Measurements from ENCODE around the gene HMCN2.

Gene HMCN2, protein sequence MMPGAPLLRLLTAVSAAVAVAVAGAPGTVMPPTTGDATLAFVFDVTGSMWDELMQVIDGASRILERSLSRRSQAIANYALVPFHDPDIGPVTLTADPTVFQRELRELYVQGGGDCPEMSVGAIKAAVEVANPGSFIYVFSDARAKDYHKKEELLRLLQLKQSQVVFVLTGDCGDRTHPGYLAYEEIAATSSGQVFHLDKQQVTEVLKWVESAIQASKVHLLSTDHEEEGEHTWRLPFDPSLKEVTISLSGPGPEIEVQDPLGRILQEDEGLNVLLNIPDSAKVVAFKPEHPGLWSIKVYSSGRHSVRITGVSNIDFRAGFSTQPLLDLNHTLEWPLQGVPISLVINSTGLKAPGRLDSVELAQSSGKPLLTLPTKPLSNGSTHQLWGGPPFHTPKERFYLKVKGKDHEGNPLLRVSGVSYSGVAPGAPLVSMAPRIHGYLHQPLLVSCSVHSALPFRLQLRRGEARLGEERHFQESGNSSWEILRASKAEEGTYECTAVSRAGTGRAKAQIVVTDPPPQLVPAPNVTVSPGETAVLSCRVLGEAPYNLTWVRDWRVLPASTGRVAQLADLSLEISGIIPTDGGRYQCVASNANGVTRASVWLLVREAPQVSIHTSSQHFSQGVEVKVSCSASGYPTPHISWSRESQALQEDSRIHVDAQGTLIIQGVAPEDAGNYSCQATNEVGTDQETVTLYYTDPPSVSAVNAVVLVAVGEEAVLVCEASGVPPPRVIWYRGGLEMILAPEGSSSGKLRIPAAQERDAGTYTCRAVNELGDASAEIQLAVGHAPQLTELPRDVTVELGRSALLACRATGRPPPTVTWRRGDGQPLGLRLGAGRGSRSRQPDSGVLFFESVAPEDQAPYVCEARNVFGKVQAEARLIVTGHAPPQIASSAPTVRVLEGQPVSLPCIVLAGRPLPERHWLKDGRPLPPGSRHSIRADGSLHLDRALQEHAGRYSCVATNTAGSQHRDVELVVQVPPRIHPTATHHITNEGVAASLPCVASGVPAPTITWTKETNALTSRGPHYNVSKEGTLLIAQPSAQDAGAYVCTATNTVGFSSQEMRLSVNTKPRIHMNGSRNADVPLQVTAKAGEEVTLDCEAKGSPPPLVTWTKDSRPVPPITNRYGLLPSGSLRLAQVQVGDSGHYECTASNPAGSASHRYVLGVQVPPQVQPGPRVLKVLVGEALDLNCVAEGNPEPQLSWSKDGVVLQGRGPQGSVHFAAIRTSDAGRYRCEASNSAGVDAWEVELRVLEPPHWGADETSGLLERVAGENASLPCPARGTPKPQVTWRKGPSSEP (N-terminal part only)

DNA sequence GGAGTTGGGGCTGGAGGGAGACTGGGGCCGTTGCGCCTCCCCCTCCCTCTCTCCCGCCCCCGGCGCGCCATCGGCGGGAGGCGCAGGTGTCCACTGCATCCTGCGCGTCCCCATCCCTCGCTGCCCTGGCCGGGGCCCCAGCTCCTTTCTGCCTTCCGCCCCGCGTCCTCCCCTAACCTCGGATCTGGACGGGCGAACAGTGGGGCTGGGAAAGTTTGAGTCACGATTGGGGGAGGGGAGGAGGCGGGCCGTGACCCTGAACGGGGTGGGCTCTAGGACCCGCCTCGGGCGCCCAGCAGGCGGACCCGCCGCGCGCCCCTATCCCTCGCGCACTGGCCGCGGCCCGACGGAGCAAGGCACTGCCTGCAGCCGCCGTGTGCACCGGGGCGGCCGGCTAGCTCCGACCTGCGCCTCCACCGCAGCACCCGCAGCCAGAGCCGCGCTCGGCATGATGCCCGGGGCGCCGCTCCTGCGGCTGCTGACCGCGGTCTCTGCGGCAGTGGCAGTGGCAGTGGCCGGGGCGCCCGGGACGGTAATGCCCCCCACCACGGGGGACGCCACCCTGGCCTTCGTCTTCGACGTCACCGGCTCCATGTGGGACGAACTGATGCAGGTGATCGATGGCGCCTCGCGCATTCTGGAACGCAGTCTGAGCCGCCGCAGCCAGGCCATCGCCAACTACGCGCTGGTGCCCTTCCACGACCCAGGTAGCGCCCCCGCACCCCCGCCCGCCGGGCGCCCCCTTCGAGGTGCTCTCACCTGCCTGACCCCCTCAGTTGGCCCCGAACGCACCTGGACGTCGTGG is at the start of gene HMCN2:
TSS of gene HMCN2 (plus strand) at position 330 of the 805 bp plus-strand sequence. CDS start at position 449, 119 bp downstream.
- peak in 2 of 42 donors; percentile 12 to 29 for DNase-seq
- intact Hi-C loops (cut with DNase I), result no loop called here

DNA sequence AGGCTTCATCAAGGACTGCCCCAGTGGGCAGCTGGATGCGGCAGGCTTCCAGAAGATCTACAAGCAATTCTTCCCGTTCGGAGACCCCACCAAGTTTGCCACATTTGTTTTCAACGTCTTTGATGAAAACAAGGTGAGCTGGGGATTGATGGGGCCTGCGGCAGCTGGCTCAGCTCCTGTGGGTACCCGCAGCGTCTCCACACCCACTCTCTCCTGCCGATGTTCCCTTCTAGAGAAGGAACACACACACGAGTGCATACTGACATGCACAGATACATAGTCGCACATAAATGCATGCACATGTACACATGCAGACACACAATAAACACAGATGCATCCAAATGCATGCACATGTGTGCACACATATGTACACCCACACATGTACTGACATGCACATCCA is 47.7 kb upstream of the HMCN2 start:
- peak in 3 of 42 donors; percentile 42 to 64 (median 51) for DNase-seq

DNA sequence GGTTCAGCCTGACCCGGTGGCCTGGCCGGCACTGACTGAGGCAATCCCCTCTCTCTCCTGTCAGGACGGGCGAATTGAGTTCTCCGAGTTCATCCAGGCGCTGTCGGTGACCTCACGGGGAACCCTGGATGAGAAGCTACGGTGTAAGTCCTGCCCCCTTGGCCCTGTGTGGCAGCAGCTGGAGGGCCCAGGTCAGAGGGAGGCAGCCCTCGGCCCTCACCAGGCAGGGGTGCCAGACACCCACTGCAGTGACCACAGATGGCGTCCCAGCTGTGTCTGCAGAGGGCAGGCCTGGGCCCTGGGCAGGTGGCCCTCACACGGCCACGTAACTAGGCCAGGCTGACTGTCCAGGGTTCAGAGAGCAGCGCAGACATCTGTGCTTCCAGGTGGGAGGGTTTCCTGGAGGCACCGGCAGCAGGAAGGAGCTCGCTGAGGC is 45.9 kb upstream of the HMCN2 start:
- intact Hi-C loops (cut with DNase I), result no loop called here
- DNase-seq, result no peak

More for the DNA sequence above, 47.7 kb upstream of the HMCN2 start:
- intact Hi-C loops (cut with DNase I), result no loop called here

DNA sequence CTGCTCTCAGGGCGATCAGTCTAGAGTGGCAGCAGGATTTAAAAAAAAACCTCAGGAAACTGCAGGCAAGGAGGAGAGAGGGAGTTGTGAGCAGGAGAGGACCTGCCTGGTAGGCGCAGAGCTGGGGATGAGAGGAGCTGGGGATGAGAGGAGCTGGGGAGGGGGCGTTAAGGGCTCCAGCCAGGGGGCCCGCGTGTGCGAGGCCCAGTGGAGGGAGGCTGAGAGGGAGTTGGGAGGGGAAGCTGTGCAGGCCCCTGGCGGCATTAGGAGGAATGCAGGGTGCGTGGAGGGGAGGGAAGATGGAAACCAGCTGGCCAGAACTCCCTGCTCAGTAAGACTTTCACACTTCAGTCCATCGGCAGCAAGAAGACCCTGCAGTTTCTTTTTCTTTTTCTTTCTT is 45.2 kb upstream of the HMCN2 start:
- DNase-seq, result no peak
- intact Hi-C loops (cut with DNase I), result no loop called here

DNA sequence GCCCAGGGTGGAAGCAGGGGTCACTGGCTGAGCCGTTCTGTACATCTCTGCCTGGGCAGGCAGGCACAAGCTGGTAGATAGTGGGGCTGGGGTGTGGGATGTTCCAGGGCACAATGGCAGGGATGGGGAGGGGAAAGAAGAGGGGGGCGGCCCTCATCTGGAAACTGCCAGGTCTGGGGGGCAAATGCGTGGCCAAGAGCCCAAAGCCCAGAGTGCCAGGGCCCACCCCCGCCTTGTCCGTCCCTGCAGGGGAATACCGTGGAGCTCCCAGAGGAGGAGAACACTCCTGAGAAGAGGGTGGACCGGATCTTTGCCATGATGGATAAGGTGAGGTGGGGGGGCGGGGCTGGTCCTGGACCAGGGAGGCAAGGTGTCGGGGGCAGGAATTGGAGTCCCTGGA is 42.7 kb upstream of the HMCN2 start:
- intact Hi-C loops (cut with DNase I), result no loop called here
- DNase-seq, result no peak

DNA sequence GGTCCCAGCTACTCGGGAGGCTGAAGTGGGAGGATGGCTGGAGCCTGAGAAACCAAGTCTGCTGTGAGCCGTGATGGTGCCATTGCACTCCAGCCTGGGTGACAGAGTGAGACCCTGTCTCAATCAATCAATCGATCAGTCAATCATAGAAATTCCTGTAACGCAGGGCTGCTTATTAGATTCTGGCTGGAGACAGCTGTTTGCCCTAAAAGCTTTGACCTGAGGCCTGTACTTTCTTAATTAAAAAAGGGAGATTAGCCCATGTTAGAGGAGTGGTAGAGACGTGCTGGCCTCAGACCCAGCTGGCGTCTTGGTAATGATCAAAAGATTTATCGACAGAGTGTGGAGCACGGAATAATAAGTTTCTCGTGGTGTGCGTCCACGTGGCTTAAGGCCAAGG is 40.5 kb upstream of the HMCN2 start:
- DNase-seq, result no peak

DNA sequence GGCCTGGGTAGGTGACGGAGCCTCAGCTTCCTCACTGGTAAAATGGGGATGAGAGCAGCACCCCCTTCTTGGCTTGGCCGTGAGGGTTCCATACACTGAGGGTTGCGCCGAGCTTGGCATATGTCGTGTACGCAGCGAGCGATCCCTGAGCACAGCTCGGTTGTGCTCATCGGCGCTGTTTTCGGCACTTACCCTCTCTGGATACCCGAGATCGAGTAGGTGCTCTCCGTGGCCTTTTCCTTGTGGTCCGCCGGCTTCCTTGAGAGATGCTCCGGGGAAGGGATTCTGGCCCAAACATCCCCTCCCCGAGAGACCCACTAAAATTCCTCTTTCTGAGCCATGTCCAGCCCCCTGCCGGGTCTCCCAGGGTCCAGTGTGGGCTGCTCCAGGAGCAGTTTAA is 40.0 kb upstream of the HMCN2 start:
- no peak for DNase-seq
- intact Hi-C loops (cut with DNase I), result no loop called here

More for the DNA sequence above, 40.5 kb upstream of the HMCN2 start:
- intact Hi-C loops (cut with DNase I), result no loop called here

DNA sequence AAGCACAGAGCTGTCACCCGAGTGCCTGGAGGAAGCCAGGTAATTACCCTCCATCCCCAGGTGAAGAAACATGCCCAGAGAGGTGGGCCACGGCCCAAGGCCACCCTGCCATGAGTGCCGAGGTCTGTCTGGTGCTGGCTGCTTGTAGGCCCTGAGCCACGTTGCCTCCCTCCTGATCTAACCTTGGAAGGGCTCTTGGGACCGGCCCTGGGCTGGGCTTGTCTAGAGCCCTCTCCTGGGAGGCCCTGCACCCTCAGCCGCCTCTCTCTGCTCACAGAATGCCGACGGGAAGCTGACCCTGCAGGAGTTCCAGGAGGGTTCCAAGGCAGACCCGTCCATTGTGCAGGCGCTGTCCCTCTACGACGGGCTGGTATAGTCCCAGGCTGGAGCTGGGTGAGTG is 39.4 kb upstream of the HMCN2 start:
- no peak for DNase-seq
- intact Hi-C loops (cut with DNase I), result no loop called here

DNA sequence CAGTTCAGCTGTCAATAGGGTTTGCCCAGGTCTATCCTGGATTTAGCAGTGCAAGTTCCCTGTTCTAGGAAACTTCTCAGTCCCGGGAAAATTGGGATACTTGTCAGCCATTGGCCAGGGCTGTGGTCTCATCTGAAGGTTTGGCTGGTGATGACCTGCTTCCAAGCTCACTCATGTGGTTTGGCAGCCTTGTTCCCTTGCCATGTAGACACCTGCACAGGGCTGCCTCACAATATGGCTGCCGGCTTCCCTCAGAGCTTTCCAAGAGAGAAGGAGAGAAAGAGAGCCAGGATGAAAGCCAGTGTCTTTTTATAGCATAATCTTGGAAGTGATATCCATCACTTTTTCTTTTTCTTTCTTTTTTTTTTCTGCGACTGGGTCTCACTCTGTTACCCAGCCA is 37.7 kb upstream of the HMCN2 start:
- intact Hi-C loops (cut with DNase I), result no loop called here
- DNase-seq, result no peak

DNA sequence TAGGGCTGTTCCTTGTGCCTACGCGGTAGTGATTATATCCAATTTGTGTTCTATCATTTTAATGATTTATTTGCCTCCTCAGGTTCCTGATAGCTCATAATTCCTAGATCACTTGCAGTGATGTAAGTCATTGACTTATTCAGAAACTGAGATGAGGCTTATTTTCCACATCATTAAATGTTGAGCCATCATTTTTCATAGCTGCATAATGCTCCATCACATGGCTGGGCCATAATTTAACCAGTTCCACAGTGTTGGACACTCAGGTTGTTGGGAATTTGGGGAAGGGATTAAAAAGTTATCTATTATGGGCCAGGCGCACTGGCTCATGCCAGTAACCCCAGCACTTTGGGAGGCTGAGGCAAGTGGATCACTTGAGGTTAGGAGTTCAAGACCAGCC is 35.8 kb upstream of the HMCN2 start:
- intact Hi-C loops (cut with DNase I), result loop anchor here (10.0 kb wide), 2 partner anchors 345 to 395 kb away; partner anchors contain the start of genes C9orf78 and USP20
- DNase-seq, result no peak

DNA sequence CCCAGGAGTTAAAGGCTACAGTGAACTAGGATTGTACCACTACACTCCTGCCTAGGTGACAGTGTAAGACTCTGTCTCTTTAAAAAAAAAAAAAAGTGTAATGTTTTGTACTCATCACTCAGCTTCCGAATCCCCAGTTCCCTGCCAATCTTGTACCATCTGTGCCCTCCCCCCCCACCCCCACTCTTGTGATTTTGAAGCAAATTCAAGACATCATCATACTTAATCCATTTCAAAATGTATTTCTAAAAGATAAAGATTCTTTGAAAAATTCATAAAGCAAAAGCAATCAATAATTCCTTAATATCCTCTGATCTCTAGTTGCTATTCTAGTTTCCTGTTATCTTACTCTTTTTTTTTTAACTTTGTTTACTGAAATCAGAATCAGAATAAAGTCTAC is 34.9 kb upstream of the HMCN2 start:
- DNase-seq, result peak in 1 of 42 donors; percentile 14

DNA sequence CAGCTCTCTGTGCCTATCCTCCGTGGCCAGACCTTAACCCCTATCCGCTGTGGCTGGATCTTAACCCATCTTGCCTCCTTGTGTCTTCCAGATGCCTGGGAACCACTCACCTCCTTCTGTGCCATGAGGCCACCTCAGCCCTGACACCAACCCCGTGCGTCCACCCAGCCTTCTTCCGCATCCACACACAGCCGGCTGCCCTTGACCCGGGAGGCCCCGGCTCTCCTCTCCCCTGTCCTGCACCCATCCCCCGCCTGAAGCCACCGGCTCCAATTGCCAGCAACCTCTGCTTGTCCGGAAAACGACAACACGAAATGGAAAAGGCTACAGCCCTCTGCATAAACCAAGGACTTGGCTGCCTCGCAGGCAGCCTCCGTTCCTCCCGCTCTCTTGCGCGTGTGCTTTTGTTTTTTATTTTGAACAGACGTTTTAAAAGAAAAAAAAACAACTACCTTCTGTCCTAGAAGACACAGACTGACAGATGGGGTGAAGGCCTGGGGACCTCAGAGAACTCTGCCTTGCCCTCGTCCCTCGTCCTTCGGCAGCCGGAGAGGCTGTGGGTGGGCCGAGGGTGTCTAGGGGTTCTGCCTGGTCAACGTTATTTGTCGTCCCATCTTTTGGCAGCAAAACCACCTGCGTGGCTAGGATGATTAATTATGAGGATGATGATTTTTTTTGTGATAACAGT is 32.5 kb upstream of the HMCN2 start:
- no peak for DNase-seq
- intact Hi-C loops (cut with DNase I), result loop anchor here (10.0 kb wide), 2 partner anchors 348 to 398 kb away; partner anchors contain the start of genes C9orf78 and USP20

More for the DNA sequence above, 34.9 kb upstream of the HMCN2 start:
- intact Hi-C loops (cut with DNase I), result loop anchor here (10.0 kb wide), 2 partner anchors 346 to 396 kb away; partner anchors contain the start of genes C9orf78 and USP20

DNA sequence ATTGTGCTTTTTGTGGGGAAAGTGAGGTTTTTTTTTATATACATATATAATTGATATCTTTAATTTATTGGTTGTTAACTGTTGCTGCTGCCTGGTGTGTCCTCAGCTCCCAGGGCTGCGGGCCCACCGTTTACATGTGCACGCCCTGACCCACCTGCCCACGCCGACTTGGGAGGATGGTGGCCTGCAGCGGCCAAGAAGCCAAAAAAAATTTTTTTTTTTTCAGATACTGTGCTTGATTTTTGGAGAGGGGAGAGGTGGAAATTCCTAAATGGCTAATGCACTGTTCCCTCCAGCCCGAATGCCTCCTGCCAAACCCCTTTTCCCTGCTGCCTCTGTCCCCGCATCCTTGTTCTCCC is 32.0 kb upstream of the HMCN2 start:
- DNase-seq, result no peak
- intact Hi-C loops (cut with DNase I), result loop anchor here (10.0 kb wide), 2 partner anchors 349 to 399 kb away; partner anchors contain the start of genes C9orf78 and USP20

DNA sequence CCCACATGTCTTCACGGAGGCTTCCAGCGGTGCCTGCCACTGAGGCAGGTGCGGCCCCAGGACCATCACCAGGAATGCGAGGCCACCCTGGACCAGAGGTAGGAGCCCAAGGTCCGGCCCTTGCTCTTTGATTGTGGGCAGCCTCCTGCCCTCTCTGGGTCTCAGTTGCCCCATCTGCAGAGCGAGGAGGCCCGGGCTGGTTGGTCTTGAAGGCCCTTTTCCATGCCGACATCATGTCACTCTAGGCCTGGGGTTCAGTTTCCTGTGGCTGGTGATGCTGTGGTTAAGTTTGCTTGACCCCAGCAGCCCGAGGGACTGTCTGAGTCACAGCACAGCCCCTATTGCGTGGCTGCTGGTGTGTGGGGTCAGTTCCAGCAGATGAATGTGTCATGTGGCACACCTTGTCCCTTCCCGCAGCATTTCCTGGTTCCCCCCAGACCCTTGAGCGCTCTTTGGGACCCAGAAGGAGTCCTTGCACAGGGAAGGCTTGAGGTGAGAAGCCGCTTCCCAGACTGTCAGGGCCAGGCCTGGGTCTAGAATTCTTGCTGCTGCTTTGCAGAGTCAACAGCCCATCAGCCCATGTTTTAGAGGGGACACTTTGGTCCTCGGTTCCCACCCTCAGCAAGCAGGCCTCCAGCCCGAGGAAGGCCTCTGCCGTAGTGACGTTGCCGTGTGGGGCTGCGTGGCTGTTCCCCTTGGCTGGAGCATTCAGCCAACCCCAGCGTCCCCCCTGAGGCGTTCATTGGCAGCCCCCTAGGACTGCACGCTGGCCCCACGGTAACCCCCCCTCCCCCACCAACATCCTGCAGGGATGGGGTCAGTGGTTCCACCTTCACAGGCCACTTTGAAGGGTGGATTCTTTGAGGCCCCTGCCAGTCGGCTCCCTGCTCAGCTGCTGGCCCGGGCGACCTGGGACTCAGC is 31.0 kb upstream of the HMCN2 start:
- intact Hi-C loops (cut with DNase I), result loop anchor here (10.0 kb wide), 2 partner anchors 350 to 400 kb away; partner anchors contain the start of genes C9orf78 and USP20
- no peak for DNase-seq

DNA sequence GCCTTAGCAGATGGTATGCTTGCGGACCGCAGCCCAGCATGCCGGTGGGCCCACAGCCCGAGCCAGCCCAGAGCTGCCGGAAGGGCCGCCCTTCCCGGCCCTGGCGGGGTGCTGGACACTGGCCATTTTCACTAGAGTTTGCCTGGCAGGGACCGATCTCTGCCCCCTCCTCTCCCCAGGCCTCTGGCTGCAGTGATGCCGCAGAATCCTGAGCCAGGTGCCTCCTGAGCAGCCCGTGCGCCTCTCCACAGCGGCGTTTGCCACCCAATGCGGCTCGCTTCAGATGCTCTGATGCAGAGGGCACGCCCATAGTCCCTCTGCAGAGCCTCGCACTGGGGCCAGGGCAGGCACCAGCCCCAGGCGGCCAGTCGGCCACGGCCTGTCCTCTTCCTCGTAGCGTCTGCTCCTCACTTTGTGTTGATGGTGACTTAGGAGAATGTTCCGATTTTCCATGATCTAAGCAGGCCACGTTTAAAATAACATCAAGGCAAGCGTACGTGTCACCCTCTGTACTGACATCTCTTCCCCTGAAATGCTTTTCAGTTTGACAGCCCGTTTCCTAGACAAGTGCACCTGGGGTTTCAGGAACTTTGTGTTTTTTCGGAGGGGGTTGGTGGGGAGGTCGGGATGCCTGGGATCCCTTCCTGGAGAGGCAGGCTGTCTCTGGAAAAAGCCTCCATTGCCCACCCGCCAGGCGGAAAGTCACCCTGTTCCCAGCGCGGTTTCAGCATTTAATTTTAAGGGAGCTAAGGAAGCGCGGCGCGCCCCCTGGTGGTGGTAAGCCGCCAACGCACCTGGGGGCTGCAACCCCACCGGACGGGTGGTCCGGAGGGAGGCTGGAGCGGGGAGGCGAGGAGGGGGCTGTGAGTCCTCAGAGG is 29.8 kb upstream of the HMCN2 start:
- intact Hi-C loops (cut with DNase I), result loop anchor here (2.0 to 10.0 kb wide), 3 partner anchors 127 to 401 kb away; partner anchors contain the start of genes C9orf78 and USP20

More for the DNA sequence above, 29.8 kb upstream of the HMCN2 start:
- peak; percentile 50 to 90 (median 74) for DNase-seq

Measured in head of caudate nucleus (tissue), 42 donors.